Suprapubic skin (tissue), 4 donors: ENCODE results near the gene DENR.

Experiments used
- CTCF ChIP-seq, 2 donors: fragments of 200-600 bp in 1 of 2; fragments of 450-650 bp in 1 of 2; sonication (generic) in 1 of 2; IDR thresholded peaks; one replicate each; pipeline ENCODE4 v1.5.1; 2016 to 2019; ENCODE audit warnings: antibody characterized with exemption in 2 of 2, mild to moderate bottlenecking in 1 of 2, moderate library complexity in 1 of 2
- POLR2A ChIP-seq, 2 donors: fragments of 450-650 bp; IDR thresholded peaks; one replicate each; pipeline ENCODE4 v1.6.1; 2017; ENCODE audit warnings: antibody characterized with exemption in 2 of 2, mild to moderate bottlenecking in 2 of 2, moderate library complexity in 2 of 2
- POLR2AphosphoS5 ChIP-seq, 3 donors: sonication (generic); formaldehyde crosslinking; IDR thresholded peaks; one replicate each; pipeline ENCODE4 v1.6.1; 2017; ENCODE audit warnings: antibody characterized with exemption in 3 of 3

DNA sequence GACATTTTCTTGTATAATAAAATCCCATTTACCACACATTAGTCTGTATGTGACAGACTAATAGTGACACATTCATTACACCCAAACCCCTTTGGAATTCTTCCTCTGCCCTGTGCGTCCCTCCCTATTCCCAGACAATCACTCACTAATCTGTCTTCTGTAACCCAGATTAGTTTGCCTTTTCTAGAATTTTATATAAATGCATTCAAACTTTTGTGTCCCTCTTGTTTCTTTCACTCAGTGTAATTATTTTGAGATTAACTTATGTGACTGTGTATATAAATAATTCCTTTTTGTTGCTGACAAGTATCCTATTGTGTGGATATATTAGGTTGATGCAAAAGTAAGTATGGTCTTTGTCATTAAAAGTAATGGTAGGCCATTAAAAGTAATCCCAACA is 55.0 kb downstream of the DENR start:
- TF ChIP-seq CTCF (IDR thresholded peaks at IDR 0.05) = no peak
- TF ChIP-seq POLR2AphosphoS5 (IDR thresholded peaks at IDR 0.05) = no peak
- no peak for TF ChIP-seq POLR2A (IDR thresholded peaks at IDR 0.05)
